Endometrial microvascular endothelial cells (primary cell): ENCODE data around the gene PPAN. TPM values are rescaled to one million over a fixed set of nuclear protein-coding genes. Genes with fewer than 3 reads are reported as not detected.

Source experiments
- in situ Hi-C: cut with HindIII; loops from 2 replicates; pipeline ENCODE4 v1.10.0; 2017; ENCODE audit warnings: low sequenced_read_pairs, low pct_unique_long_range_greater_than_20kb; ENCODE audit errors: inconsistent ontology term
- total RNA-seq: library from RNA; depleted of rRNA; stranded (reverse); fragments of >200 nt; gene quantifications from one replicate; pipeline ENCODE4 v1.2.3, GENCODE V29; 2015; ENCODE audit errors: inconsistent ontology term

Gene PPAN
- total RNA-seq, 1 donor from 2014 or later: 55.2 TPM

DNA sequence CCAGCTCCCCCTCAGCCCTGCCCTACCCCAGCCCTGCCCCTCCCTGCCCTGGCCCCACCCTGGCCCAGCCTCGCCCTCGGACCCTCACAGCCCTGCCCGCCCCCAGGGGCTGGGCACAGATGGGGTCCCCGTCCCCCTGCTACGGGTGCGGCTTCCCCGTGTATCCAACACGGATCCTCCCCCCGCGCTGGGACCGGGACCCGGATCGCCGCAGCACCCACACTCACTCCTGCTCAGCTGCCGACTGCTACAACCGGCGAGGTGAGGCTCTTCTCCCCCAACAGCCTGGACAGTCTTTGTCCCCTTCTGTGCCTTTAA is 14.8 kb upstream of the PPAN start:
- in situ Hi-C loops: no loop called here

DNA sequence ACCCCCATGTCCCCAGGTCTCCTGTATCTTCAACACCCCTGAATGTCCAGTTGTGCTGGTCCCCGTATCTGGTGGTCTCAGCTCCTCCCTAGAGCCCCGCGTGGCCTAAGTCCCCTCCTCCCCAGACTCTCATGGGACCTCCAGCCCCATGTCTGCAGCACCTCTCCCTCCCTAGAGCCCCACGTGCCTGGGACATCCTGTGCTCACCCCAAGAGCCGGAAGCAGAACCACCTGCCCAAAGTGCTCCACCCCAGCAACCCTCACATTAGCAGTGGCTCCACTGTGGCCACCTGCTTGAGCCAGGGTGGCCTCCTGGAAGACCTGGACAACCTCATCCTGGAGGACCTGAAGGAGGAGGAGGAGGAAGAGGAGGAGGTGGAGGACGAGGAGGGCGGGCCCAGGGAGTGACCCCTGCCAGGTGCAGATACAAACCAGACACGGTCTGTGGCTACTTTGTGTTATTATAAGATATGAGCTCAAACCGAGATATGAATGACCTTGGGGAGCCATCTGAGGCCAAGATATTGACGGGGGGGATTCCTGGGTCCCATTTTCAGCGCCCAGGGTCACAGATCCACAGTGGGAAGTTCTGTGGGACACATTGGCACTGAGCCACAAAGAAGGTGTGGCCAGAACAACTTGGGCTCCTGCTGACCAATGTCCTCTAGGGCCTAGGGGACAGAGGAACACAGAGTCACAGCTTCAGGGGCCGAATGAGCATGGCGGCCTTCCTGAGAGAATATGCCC is 14.1 kb upstream of the PPAN start:
- in situ Hi-C loops: no loop called here

DNA sequence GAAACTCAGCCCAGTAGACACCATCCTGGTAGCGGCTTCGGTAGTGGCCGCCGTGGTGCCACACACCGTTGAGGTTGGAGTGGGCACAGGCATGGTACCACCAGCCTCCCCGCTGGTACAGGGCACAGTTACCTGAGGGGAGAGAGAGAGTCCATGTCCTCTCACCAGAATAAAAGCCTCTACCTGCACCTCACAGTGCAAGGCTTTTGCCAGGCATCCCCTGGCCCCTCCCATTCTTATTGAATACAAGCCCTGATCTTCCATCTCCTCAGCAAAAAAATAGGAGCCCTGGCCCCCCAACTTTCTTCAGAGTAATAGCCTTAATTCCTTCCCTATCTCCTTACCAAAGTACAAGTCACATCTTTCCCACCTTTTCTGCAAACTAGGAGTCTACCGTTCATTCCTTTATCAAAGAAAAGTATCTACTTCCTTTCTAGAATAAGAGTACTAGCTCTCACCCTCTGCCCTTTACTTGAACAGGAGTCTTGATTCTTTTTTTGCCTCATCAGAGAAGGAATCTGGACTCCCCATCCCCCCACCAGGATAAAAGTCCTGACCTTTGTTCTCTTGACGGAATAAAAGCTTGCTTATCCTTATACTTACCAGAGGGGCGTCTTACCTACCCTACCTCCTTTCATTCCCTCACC is 13.4 kb upstream of the PPAN start:
- in situ Hi-C loops: no loop called here

DNA sequence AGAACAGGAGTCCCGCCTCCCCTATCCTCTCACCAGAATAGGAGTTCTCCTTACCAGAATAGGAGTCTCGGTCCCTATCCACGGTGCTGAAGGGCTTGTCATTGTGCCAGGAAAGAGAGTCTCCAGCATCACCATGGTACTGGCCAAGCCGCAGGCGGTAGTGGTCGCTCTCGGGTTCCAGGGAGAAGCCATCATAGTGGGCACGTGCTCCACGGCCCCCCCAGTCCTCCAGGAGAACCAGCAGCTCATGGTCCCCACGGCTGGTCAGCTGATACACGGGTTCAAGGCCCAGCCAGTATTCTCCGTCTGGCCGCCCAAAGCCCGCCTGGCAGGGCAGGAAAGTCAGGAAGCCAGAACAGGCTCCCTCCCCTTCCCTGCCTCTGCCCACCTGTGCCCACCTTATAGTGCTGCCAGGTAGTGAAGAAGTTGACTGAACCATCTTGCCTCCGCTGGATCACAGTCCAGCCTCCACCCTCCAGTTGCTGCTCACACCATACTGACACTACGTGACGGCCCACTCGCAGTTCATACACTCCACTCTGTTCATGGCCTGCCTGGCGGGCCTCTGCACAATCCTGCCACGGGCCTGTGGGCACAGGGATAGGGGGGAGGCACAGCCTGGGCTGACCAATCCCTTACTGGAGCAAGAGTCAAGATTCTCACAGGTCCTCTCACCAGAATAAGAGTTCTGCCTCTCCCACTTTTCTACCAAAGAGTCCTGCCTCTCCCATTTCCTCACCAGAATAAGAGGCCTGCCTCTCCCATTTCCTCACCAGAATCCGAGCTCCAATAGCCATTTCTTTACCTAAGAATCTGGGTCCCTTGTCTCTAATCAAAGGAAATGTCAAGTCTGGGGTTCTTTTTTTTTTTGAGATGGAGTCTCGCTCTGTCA is 12.6 kb upstream of the PPAN start:
- in situ Hi-C loops: no loop called here

DNA sequence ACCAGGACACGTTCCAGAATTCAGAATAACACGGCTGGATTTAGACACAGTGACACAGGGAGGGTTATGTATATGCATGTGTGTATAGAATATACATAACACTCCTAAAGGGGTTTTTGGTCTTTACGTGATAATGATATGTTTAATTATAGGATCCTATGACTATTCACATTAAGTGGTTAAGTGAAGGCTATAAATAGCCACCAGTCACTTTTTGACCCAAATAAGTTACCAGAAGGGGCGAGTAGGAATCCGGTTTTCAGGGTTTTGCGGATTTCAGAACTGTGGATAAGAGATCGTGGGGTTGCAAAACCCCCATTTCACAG is 10.6 kb upstream of the PPAN start:
- in situ Hi-C loops: no loop called here

DNA sequence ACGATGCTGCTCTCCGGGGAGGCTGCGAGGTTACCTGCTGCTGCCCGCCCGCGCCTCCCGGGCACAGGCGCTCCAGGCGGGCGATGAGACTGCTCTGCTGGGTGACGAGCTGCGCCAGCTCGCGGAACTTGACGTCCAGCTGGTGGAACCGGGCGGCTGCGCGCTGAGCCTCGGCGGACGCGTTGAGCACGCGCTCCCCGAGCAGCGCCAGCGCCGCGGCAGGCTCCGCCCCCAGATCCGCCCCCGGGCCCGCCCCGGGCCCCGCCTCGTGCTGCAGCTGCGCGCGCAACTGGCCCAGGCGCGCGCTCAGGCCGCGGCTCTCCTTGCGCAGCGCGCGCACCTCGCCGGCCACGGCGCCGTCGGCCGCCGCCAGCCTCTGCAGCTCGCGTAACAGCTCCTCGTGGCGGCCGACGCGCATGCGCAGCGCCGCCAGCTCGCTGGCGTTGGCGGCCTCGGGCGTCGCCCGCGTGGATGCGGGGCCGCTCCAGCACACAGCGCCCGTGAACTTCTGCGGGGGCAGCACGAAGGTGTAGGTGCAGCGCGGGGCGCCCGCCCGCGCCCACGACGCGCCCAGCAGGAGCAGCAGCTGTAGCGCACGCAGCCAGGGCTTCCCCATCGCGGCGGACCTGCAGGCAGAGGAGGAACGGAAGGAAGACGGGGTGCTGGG is 10.1 kb upstream of the PPAN start:
- in situ Hi-C loops: no loop called here

DNA sequence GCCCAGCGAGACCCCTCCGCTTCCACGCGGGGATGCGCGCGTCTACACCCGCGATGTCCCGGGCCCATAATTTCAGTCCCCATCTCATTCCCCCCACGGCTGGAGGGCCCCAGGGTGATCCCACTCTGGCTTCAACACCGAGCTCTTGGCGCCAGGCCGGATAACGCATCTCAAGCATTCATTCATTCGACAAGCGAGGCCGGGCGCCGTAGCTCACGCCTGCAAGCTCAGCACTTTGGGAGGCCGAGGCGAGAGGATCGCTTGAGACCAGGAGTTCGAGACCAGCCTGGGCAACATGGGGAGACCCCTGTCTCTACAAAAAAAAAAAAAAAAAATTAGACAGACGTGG is 9.6 kb upstream of the PPAN start:
- in situ Hi-C loops: no loop called here

DNA sequence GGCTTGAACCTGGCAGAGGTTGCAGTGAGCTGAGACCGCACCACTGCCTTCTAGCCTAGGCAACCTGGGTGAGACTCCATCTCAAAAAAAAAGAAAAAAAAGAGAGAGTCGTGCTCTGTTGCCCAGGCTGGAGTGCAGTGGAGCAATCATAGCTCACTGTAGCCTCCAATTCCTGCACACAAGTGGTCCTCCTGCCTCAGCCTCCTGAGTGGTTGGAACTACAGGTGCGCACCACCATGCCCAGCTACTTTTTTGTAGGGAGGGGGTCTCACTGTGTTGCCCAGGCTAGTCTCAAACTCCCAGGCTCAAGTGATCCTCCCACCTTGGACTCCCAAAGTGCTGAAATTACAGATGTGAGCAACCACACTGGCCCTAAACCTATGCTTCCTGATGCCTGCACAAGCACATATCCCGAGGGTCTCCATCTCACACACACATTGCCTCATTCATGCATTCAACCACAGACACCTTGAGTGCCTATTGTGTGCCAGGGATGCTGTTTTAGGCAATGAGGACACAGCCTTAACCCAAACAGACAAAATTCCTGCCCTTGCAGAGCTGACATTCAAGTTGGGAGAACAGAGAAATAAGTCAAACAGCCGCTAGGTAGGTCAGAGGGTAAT is 5.9 kb upstream of the PPAN start:
- in situ Hi-C loops: no loop called here

DNA sequence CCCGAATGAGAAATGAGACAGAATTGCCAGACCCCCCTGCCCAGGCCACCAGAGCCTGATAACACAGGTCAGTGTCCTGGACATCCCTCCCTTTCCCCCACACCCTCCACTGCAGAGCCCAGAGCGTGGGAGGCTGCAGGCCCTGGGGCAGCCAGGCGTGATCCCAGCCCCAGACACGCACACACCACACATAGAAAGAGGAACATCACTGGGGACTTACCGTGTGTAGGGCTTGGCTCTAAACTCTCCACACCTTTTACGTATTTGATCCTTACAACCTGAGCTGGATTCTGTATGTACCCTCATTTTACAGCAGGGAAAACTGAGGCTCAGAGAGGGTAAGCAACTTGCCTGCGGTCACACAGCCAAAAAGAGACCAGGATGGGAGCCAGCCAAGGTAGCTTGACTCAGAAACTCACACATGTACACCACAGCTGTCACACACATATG is 3.4 kb upstream of the PPAN start:
- in situ Hi-C loops: no loop called here

DNA sequence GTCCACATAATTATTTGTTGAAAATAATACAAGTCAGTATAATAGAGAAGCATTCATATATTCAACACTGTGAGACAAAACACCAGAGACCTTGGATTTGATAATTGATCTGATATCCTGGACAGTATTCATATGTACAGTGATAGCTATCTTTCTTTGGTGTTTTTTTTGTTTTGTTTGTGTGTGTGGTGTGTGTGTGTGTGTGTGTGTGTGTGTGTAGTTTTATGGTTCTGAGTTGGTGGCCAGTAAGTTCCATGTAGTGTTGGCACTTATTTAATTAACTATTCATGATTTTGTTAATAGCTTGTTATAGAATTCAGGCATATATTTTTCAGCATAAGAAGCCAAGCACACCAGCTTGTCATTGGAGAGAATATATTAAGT is 2.0 kb upstream of the PPAN start:
- in situ Hi-C loops: no loop called here

DNA sequence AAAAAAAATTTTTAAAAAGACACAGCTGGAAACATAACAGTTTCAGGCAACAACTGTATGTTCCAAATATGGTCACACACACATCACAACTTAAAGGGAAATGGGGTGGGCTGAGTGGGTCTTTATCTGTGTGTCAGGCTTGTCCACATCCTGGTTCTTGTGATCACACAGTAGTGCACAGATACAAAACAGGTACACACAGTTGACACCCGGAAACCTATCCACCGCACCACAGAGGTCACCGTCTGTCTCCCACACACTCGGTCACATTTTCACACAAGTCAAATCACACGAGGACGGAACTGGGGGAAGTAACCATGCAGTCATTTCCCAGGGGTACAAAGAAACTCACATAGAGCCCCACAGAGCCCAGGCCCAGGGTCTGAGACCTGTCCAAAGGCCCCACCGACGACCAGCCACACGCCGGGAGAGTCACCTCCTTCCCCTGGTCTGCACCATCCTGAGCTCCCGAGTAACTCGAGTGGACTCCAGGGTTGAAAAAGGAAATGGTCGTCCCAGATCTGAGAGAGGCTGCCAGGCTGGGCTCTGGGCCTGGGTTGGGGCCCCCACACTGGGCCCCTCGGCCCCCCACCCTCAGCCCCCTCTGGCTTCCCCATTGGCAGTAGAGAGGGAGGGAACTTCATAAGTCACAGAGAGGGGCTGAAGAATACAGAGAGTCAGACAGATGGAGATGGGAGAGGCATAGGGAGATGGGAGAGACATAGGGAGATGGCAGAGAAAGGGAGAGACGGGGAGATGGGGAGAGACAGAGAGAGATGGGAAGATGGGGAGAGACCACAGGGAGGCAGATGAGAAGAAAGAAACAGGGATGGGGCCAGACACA is 1.3 kb upstream of the PPAN start:
- in situ Hi-C loops: no loop called here

DNA sequence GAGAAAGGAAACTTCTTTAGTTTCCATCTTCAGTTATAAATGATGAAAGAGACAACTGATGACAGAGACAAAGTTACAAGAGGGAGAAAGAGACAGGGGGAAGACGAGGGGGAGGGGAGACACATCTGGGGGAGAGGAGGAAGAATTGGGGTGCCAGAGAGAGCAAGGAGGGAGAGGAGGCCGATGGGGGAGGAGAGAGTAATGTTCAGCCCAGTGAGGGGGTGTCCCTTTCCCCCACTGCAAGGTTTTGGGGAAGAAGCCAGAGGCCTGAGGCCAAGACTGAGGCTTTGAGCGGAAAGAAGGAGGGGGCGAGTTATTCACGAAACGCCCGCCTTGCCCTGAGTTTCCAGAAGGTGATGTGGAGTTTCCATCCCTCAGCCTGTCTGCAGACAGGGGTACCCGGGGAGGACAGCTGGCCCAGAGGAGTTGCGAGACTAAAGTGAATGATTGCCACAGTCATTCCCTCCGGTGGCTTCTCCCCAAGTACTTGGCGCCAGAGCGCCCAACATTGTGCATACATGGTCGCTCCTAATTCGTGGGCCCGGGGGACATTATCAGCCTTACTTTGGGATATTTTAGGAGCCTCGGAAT is 558 bp upstream of the PPAN start:
- in situ Hi-C loops: no loop called here

DNA sequence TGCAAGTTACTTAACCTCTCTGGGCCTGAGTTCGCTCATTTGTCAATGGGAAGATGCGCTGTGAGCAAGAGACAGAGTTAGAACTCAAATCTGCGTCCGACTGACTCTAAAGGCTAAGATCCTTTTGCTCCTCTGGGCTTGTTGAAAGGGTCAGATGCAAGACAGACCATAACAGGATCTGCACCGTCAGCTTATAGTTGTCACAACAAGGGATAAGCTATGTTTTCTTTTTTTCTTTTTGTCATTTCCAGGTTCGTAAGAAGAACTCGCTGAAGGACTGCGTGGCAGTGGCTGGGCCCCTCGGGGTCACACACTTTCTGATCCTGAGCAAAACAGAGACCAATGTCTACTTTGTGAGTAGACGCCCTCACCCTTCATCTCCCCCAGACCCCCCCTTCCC is 1.1 kb downstream of the PPAN start:
- in situ Hi-C loops: no loop called here

DNA sequence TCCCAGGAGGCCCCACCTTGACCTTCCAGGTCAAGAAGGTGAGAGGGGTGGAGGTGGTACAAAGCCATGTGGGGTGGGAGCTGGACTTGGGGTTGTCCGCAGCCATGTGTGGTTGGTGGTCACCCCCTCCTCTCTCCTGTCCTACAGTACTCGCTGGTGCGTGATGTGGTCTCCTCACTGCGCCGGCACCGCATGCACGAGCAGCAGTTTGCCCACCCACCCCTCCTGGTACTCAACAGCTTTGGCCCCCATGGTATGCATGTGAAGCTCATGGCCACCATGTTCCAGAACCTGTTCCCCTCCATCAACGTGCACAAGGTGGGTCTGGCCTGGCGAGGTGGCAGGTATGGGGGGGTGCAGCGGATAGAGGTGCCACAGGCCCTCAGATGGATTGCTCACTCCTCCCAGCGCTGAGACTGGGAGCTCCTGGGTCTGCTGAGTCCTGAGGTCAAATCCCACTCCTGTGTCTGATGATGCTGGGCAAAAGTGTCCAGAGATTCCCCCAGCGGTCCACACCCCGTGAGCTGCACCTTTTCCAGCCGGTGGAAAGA is 1.7 kb downstream of the PPAN start:
- in situ Hi-C loops: no loop called here

DNA sequence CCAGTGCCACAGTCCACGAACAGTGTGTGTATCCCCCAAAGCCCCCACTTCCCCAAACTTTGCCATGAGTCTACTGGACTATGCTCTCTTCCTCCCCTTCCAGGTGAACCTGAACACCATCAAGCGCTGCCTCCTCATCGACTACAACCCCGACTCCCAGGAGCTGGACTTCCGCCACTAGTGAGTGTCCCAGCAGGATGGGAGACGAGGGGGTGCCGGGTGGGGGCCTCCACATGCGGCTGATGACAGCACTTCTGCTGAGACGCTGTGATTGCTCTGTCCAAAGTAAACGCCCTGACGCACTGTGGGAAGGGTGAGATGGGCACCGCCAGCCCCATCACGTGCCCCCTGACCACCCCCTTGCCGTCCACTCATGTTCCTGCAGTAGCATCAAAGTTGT is 3.4 kb downstream of the PPAN start:
- in situ Hi-C loops: no loop called here

DNA sequence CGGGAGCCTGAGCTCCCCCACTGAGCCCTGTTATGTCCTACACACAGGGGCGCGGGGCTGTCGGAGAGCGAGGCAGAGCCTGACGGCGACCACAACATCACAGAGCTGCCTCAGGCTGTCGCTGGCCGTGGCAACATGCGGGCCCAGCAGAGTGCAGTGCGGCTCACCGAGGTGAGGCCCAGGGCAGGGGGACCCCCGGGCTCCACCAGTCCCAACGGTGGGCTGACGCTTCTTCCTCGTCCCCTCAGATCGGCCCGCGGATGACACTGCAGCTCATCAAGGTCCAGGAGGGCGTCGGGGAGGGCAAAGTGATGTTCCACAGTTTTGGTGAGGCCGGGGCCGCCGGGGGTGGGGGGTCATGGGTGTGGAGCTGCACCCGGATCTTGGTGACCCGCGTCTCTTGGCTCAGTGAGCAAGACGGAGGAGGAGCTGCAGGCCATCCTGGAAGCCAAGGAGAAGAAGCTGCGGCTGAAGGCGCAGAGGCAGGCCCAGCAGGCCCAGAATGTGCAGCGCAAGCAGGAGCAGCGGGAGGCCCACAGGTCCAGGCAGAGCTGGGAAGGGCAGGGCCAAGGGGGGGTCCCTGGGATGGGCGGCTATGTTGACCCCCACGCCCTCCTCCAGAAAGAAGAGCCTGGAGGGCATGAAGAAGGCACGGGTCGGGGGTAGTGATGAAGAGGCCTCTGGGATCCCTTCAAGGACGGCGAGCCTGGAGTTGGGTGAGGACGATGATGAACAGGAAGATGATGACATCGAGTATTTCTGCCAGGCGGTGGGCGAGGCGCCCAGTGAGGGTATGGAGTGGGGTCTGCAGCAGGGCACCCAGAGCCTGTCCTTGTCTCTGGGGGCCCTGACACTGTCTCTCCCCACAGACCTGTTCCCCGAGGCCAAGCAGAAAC is 4.2 kb downstream of the PPAN start:
- in situ Hi-C loops: no loop called here

DNA sequence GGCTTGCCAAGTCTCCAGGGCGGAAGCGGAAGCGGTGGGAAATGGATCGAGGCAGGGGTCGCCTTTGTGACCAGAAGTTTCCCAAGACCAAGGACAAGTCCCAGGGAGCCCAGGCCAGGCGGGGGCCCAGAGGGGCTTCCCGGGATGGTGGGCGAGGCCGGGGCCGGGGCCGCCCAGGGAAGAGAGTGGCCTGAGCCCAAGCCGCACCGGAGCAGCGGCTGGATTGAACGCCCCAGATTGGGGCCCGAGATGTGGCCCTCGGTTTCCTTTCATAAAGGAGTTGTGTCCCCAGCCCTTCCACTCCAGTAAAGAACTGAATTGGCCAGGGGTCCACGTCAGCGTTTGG is 4.8 kb downstream of the PPAN start:
- in situ Hi-C loops: no loop called here
